ENCODE data around the gene AIRE. TPM values are rescaled to one million over a fixed set of nuclear protein-coding genes. Genes with fewer than 3 reads are reported as not detected.

AIRE gene
- total RNA-seq, 1 donor from 2014 or later, result not detected

GRCh38 chr21:44318489-44319285 lies 33.0 kb downstream of the AIRE start:
- no peaks in the 10 kb centered on the region for H3K9me3 Mint-ChIP-seq (ENCODE audit: unreplicated experiment)
- no peaks in the 10 kb centered on the region for H3K36me3 Mint-ChIP-seq (ENCODE audit: unreplicated experiment)
- TF ChIP-seq CTCF (IDR thresholded peaks at IDR 0.05; ENCODE audit: partially characterized antibody, unreplicated experiment), result no peak
- H3K4me1 Mint-ChIP-seq (ENCODE audit: low read depth, unreplicated experiment), result no peaks in the 10 kb centered on the region
- H3K4me3 Mint-ChIP-seq (ENCODE audit: unreplicated experiment), result no peak overlapping the region
- no peak for DNase-seq
- H3K27ac Mint-ChIP-seq (ENCODE audit: unreplicated experiment), result no peak overlapping the region
- peaks cover 2% of the 10 kb centered on the region for H3K27me3 Mint-ChIP-seq (ENCODE audit: unreplicated experiment)

GRCh38 chr21:44319407-44320065 lies 33.9 kb downstream of the AIRE start:
- H3K27ac Mint-ChIP-seq (ENCODE audit: unreplicated experiment), result no peak overlapping the region
- H3K27me3 Mint-ChIP-seq (ENCODE audit: unreplicated experiment), result peaks cover 2% of the 10 kb centered on the region
- H3K36me3 Mint-ChIP-seq (ENCODE audit: unreplicated experiment), result no peaks in the 10 kb centered on the region
- no peak overlapping the region for H3K4me3 Mint-ChIP-seq (ENCODE audit: unreplicated experiment)
- H3K9me3 Mint-ChIP-seq (ENCODE audit: unreplicated experiment), result no peaks in the 10 kb centered on the region
- no peaks in the 10 kb centered on the region for H3K4me1 Mint-ChIP-seq (ENCODE audit: low read depth, unreplicated experiment)
- no peak for DNase-seq
- TF ChIP-seq CTCF (IDR thresholded peaks at IDR 0.05; ENCODE audit: partially characterized antibody, unreplicated experiment), result no peak

- Mint-ChIP-seq H3K27ac (ENCODE audit: unreplicated experiment) (no peak overlapping the region), H3K27me3 (ENCODE audit: unreplicated experiment) (peaks cover 2% of the 10 kb centered on the region), H3K4me1 (ENCODE audit: low read depth, unreplicated experiment) (no peaks in the 10 kb centered on the region), H3K36me3 (ENCODE audit: unreplicated experiment) (no peaks in the 10 kb centered on the region), H3K4me3 (ENCODE audit: unreplicated experiment) (no peak overlapping the region), H3K9me3 (ENCODE audit: unreplicated experiment) (no peaks in the 10 kb centered on the region)
- no peak for TF ChIP-seq CTCF (IDR thresholded peaks at IDR 0.05; ENCODE audit: partially characterized antibody, unreplicated experiment)
- DNase-seq, result no peak
These were observed 35.2 kb downstream of the AIRE start for GRCh38 chr21:44320847-44321246.

- peaks cover 2% of the 10 kb centered on the region for H3K27me3 Mint-ChIP-seq (ENCODE audit: unreplicated experiment)
- H3K27ac Mint-ChIP-seq (ENCODE audit: unreplicated experiment), result no peak overlapping the region
- no peak overlapping the region for H3K4me3 Mint-ChIP-seq (ENCODE audit: unreplicated experiment)
- no peaks in the 10 kb centered on the region for H3K36me3 Mint-ChIP-seq (ENCODE audit: unreplicated experiment)
- H3K9me3 Mint-ChIP-seq (ENCODE audit: unreplicated experiment), result no peaks in the 10 kb centered on the region
- no peak for DNase-seq
- no peak for TF ChIP-seq CTCF (IDR thresholded peaks at IDR 0.05; ENCODE audit: partially characterized antibody, unreplicated experiment)
- no peaks in the 10 kb centered on the region for H3K4me1 Mint-ChIP-seq (ENCODE audit: low read depth, unreplicated experiment)
These were observed 36.3 kb downstream of the AIRE start for GRCh38 chr21:44321846-44322450.

Measured in glutamatergic neuron (in vitro differentiated cells).